Measurements from ENCODE around the gene PHF19.

- no peak for TF ChIP-seq CTCF (IDR thresholded peaks at IDR 0.05)
- TF ChIP-seq POLR2A (IDR thresholded peaks at IDR 0.05), result no peak
Observed at GRCh38 chr9:120846251-120846889, 30.6 kb downstream of the PHF19 start.
